Neural cell (in vitro differentiated cells): ENCODE data around the gene DCLK1.

ENCODE experiments used
- CTCF ChIP-seq: fragments of 450-650 bp; IDR thresholded peaks from 2 replicates; pipeline ENCODE4 v1.5.1; 2014; ENCODE audit warnings: antibody characterized with exemption, mild to moderate bottlenecking, moderate library complexity; ENCODE audit not compliant: poor library complexity, severe bottlenecking
- EP300 ChIP-seq: fragments of 450-650 bp; conservative IDR thresholded peaks from 2 replicates; pipeline ENCODE4 v1.6.1; 2014; ENCODE audit warnings: antibody characterized with exemption, mild to moderate bottlenecking, moderate library complexity; ENCODE audit not compliant: poor library complexity, severe bottlenecking
- EZH2 ChIP-seq: fragments of 200-600, 300-800 bp; shearing (Covaris generic), sonication (generic); IDR thresholded peaks from 2 replicates; pipeline ENCODE4 v1.6.1; 2014; ENCODE audit warnings: antibody characterized with exemption, low read length, borderline replicate concordance, mild to moderate bottlenecking; ENCODE audit not compliant: insufficient read depth, poor library complexity, severe bottlenecking
- TAF1 ChIP-seq: IDR thresholded peaks from 2 replicates; pipeline ENCODE4 v1.6.1; 2012; ENCODE audit warnings: low read depth

- TF ChIP-seq TAF1: no peak
- TF ChIP-seq CTCF: no peak
- TF ChIP-seq EZH2: no peak
- TF ChIP-seq EP300: no peak
Observed at GRCh38 chr13:35964863-35965180, 166.4 kb downstream of the DCLK1 start.
